ENCODE results near the gene KIF25.

The KIF25 gene

GRCh38 chr6:168047841-168048723 lies 50.6 kb downstream of the KIF25 start:
- TF ChIP-seq CREB5 (CRISPR knock-in tag; IDR thresholded peaks at IDR 0.05; ENCODE audit: low read depth) (no peak), RARB (CRISPR knock-in tag; IDR thresholded peaks at IDR 0.05) (no peak), PPARA (CRISPR knock-in tag; IDR thresholded peaks at IDR 0.05; ENCODE audit: borderline replicate concordance) (no peak), TCF4 (CRISPR knock-in tag; IDR thresholded peaks at IDR 0.05; ENCODE audit: borderline replicate concordance) (no peak), OSR1 (CRISPR knock-in tag; IDR thresholded peaks at IDR 0.05) (no peak), CSDC2 (CRISPR knock-in tag; IDR thresholded peaks at IDR 0.05) (no peak), PATZ1 (CRISPR knock-in tag; IDR thresholded peaks at IDR 0.05; ENCODE audit: borderline replicate concordance) (no peak), ZNF70 (CRISPR knock-in tag; IDR thresholded peaks at IDR 0.05) (no peak), BACH2 (CRISPR knock-in tag; IDR thresholded peaks at IDR 0.05; ENCODE audit: borderline replicate concordance) (no peak), ZFP3 (CRISPR knock-in tag; IDR thresholded peaks at IDR 0.05) (no peak)
- ATAC-seq: no peak

GRCh38 chr6:168048724-168049025 lies 51.2 kb downstream of the KIF25 start:
- TF ChIP-seq RARB (CRISPR knock-in tag; IDR thresholded peaks at IDR 0.05): no peak
- no peak for ATAC-seq

- TF ChIP-seq CREB5 (CRISPR knock-in tag; IDR thresholded peaks at IDR 0.05; ENCODE audit: low read depth) (no peak), CSRNP3 (CRISPR knock-in tag; IDR thresholded peaks at IDR 0.05) (no peak), TOX (CRISPR knock-in tag; IDR thresholded peaks at IDR 0.05; ENCODE audit: borderline replicate concordance) (no peak), POU6F1 (CRISPR knock-in tag; IDR thresholded peaks at IDR 0.05; ENCODE audit: borderline replicate concordance, low read depth) (no peak), SNAI2 (CRISPR knock-in tag; IDR thresholded peaks at IDR 0.05) (no peak), ZNF8 (CRISPR knock-in tag; IDR thresholded peaks at IDR 0.05) (no peak), CSDC2 (CRISPR knock-in tag; IDR thresholded peaks at IDR 0.05) (no peak), ARNTL (CRISPR knock-in tag; IDR thresholded peaks at IDR 0.05; ENCODE audit: borderline replicate concordance, low read depth) (no peak), ZFP3 (CRISPR knock-in tag; IDR thresholded peaks at IDR 0.05) (no peak)
- no peak for ATAC-seq
Measured at GRCh38 chr6:168049277-168049676, 51.8 kb downstream of the KIF25 start.

- TF ChIP-seq BACH2 (CRISPR knock-in tag; IDR thresholded peaks at IDR 0.05; ENCODE audit: borderline replicate concordance) (no peak), OSR1 (CRISPR knock-in tag; IDR thresholded peaks at IDR 0.05) (no peak), ZNF565 (CRISPR knock-in tag; conservative IDR thresholded peaks at IDR 0.05; ENCODE audit: low read depth) (no peak), CSDC2 (CRISPR knock-in tag; IDR thresholded peaks at IDR 0.05) (no peak), ZC3H10 (CRISPR knock-in tag; IDR thresholded peaks at IDR 0.05) (no peak), ZFP30 (CRISPR knock-in tag; IDR thresholded peaks at IDR 0.05) (no peak)
Measured at GRCh38 chr6:168049706-168050224, 52.3 kb downstream of the KIF25 start.

More at GRCh38 chr6:168049706-168050224, 52.3 kb downstream of the KIF25 start:
- ATAC-seq: no peak
